Effector CD8-positive, alpha-beta T cell (primary cell): ENCODE results near the gene SEC24B.
"Not testable (repeated sequence)": the region's sequence is repeated elsewhere in the genome, so short reads cannot be mapped to it uniquely, and the experiment has no call there.

Experiments
- DNase-seq: peaks from one replicate; lab custom pipeline; 2025; lab: John Stamatoyannopoulos, UW

The SEC24B gene

GRCh38 chr4:109432696-109433095 lies 919 bp upstream of the SEC24B start:
- no peak for DNase-seq

DNA sequence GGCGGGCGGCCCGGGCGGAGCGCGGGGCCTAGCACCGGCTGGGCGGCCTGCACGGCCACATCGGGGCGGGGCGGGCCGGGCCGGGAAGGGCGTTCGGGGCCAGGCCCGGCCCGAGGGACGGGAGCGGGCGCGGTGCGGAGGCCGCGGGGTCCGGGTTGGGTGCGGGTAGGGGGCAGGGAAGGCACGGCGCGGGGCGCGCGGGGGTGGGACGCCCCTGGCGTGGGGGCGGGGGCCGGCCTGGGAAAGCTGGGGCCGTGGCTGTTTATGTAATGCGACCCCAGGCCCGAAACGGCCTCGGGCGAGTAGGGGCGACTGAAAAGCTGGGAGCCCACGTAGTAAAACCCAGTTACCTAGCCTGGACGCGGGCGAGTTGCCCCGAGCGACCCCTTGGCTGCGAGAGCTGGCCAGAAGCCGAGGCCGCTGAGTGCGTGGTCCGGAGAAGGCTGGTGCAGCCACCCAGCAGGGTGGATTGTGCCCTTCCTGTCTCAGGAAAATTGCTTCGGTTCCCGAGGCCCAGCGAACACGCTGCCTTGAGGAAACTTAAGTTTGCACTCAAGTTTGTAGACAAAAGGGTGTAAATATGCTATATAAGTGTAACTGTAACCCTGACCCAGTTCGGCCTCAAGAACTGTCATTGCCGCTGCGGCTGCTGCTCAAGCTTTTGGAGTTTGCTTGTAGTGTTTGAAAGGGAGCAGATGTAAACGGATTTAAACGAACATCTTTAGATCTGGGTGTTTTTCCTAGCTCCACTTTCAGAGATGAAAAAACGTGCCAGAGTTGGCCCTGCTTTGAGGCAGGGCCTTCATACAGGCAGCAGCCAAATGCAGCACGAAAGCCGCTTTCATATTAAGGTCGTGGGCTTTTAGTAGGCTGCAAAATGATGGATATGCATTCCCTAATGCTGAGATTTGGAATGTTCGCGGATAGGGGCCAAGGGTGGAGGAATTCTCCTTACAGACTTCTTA lies 674 bp downstream of the SEC24B start:
- no peak for DNase-seq

- DNase-seq, result no peak
Measured at GRCh38 chr4:109435635-109436034, 2.0 kb downstream of the SEC24B start.

GRCh38 chr4:109436504-109436903 lies 2.9 kb downstream of the SEC24B start:
- DNase-seq, result no peak

DNA sequence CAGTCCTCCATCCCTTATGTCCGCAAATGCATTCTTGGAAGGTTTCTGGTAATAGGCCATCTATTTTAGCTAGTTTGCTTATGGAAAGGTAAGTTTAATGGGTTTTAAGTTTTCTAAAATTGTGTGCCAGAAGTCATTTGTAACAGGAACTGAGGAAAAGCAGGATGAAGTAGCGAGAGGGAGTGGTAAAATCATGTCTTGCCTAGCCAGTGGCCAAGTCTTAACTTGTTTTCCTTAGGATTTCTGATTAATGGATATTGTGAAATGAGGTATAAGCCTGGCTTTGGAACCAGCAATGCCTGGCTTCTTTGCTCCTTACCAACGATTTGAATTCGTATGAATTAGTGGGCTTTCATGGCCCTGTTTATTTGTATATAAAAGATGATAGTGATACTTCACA lies 7.3 kb downstream of the SEC24B start:
- no peak for DNase-seq

DNA sequence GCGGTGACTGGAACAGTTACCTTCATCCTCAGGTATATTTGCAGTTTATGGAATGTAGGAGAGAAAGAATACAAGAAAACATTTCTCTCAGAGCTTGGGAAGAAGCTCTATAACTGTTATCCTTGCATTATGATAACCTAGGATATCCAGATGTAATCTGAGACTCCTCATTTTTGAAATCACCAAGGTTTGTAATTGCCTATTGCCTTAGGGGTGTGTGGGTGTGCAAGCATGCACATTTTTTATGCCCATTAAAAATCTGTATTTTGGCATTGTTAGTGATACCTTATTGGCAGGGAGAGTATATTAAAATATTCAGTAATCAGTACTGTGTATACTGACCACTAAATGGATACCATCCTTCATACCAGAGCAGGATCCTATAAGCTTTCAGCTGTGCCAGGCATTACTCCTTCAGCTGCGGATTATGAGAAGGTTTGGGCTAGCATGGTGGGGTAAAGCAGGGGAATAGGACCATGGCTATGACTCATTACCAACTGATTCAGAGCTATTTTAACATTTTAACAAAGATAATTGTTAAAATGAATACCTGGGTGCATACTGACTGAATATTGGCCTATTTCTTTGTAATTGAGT lies 8.3 kb downstream of the SEC24B start:
- no peak for DNase-seq

DNA sequence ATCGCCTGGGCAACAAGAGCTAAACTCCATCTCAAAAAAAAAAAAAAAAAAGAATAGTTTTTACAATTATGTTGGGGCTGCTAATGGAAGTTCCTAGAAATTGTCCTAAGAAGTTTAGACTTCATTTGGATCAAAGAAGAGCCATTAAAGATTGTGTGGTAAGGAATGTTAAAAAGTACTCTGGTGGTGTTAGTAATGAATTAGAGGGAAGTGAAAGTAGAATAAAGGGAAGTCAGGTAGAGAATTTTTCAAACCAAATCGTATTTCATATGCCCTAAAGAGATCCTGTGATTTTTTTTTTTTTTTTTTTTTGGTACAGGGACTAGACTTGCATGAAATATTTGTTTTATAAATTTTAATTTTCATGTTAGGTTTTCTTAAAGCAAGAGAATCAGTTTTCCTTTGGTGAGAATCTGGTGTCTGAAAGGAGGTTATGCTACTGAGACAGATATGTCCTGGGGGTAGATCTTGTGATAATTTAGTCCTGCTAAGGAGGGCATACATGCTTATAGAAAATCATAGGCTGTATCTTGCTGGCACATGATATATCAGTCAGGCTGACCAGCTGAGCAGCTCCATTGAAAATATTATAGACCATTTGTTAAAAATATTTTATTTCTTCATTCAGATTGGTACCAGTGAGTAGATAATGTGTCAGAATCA lies 10.7 kb downstream of the SEC24B start:
- no peak for DNase-seq

DNA sequence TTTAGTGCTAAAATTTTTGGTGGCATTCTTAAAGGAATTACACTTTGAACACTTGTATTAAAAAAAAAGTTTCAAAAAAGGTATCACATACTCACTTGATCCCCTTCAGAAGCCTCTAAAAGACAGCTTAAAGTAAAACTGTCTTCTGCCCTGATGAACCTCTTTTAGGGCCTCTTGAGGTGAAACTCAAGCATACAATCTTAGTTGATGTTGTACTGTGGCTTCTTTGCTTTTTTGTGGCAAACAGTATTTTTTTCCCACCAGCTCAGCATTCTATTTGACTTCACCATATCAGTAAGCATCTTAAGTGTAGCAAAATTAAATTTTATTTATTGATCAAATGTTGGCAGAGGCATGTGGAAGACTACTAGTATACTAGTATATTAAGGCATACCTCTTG lies 13.7 kb downstream of the SEC24B start:
- DNase-seq, result no peak

GRCh38 chr4:109451544-109452273 lies 18.1 kb downstream of the SEC24B start:
- DNase-seq, result no peak

- not testable (repeated sequence) for DNase-seq
Measured at GRCh38 chr4:109453110-109453509, 19.5 kb downstream of the SEC24B start.

DNA sequence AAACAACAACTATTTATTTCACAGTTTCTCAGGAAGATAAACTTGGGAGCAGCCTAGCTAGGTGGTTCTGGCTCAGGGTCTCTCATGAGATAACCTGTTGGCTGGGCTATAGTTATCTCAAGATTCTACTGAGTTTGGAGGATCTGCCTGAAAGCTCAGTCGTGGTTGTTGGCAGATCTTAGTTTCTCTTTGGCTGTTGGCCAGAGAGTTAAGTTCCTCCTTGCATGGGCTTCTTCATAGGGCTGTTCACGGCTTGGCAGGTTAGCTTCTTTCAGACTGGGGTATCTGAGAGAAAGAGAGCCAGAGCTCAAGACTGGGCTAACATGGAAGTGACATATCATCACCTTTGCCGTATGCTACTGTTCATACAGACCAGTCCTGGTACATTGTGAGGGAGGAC lies 28.7 kb downstream of the SEC24B start:
- DNase-seq, result no peak

DNA sequence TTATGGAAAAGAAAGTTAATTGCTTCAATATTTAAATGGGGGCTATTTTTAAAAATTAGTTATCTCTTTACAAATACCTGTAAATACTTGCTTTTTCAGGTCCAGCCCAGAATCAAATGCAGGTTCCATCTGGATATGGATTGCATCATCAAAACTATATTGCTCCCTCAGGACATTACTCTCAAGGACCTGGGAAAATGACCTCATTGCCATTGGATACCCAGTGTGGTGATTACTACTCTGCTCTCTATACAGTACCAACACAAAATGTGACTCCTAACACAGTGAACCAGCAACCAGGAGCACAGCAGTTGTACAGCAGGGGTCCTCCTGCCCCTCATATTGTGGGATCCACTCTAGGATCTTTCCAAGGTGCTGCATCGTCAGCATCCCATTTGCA lies 29.2 kb downstream of the SEC24B start:
- DNase-seq, result no peak

DNA sequence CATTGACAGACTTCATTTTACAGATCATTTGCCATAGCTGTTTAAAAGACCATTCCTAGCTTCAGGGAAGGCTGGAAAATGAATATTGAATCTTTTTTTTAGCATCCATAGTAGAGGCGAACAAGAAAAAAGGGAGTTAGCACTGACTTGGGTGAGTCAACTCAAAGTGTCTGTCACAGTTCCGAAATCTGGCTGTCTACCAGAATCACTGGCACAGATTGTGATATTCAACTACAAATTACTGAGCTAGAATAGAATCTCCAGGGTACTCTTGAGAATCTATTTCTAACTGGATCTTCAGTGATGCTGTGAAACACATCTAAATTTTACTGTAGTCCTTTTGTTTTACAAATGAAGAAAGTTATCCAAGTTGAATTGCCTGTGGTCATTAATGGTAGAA lies 31.5 kb downstream of the SEC24B start:
- DNase-seq, result no peak

DNA sequence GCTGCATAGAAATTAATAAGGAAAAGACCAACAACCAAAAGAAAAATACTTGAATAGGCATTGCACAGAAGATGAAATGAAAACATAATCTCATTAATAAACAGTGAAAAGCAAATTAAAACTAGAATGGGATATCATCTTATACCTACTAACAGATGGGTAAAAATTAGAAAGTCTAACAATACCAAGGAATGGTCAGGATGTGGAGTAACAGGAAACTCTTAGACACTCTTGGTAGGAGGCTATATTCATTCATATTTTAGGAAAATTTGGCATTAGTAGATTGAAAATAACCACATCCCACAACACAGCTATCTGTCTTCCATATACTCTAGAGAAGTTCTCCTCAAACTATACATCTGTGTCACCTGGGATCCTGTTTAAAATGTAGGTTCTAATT lies 36.3 kb downstream of the SEC24B start:
- no peak for DNase-seq

DNA sequence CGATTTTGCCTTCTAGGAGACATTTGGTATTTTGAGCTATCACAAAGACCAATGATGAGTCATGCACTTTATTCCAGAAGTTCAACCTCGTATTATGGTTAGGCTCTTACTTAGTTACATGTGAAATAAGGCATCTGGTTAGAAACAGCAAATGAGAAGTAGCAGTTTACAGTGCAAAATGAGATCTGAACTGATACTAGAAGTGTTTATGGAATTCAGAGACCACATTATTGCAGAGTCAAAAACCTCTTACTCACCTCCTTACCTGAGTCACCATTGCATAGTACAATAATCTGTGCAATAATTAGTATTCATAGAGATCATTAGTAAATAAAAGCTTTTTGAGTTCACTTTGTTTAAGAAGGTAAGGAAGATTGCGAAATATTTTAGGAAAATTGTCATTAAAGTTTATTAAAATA lies 38.7 kb downstream of the SEC24B start:
- no peak for DNase-seq

- DNase-seq, result no peak
Measured at GRCh38 chr4:109473824-109474223, 40.2 kb downstream of the SEC24B start.

- no peak for DNase-seq
Measured at GRCh38 chr4:109486007-109486406, 52.4 kb downstream of the SEC24B start.

DNA sequence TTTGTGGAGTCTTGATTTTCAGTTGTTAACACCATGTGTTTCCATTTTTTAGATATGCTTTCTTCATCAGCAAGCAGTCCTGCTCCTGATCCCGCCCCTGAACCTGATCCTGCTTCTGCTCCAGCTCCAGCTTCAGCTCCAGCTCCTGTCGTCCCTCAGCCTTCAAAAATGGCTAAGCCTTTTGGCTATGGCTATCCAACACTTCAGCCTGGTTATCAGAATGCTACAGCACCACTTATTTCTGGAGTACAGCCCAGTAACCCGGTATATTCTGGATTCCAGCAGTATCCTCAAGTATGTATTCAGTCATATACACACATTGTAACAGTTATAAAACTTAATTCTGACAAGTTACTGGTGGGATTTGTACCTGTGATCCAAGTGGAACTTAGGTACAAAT lies 60.9 kb downstream of the SEC24B start:
- no peak for DNase-seq

DNA sequence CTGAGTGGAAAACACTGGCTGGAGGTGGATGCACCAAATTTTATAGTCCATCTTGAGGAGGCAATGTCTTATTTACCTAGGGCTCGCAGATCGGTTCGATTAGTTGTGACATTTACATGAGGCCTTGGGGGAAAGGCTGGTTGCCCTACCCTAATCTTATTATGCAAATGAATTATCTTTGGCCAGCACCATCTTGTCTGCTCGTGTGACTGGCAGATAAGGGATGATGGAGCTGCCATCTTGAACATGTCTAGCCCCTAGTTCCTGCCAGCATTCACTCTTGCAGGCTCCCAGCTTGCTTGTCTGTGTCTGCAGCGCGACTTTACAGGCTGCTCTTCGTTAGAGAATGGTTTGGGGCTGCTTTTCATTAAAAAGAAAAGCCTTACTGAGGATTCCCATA lies 61.9 kb downstream of the SEC24B start:
- DNase-seq, result no peak

DNA sequence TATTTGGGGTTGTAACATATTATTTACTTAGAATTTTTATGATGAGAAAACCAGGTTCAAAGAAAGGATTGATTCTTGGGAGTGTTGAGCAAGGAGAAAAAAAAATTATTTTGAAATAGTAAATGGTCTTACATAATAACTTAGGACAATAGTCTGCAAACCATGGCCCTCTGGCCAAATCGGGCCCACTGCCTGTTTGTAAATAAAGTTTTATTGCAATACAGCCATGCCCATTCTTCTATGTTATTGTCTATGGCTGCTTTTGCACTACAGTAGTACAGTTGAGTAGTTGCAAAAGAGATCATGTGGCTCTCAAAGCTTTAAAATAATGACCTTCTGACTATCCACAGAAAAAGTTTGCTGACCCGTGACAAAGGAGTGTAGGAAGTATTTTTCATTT lies 63.3 kb downstream of the SEC24B start:
- DNase-seq, result no peak

DNA sequence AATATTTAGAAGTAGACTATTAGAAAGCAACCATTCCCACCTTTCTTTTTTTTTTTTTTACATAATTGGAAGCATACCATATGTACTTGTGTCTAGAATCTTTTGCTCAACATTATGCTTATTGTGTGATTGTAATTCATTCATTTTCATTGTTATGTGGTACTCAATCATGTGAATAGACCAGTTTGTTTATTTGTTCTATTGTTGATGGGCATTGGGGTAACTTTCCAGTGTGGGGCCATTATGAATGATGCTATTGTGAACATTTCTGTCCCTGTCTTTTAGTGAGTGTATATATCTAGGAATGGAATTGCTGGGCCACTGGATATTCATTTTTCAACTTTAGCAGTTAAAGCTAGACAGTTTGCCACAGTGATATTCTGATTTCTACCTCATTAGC lies 63.9 kb downstream of the SEC24B start:
- no peak for DNase-seq

DNA sequence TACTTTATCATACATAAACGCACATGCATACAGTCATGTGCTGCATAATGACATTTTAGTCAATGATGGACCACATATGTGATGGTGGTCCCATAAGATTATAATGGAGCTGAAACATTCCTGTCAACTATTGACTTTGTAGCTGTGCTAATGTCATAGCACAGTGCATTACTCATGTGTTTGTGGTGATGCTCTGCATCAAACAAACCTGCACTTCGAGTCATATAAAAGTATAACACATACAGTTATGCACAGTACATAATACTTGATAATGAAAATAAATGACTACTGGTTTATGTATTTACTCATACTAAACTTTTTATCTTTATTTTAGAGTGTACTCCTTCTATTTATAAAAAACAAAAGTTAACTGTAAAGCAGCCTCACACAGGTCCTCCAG lies 65.9 kb downstream of the SEC24B start:
- DNase-seq, result no peak
